Liver (tissue), 9 donors: ENCODE results near the gene RPP21. TPM values are rescaled to one million over a fixed set of nuclear protein-coding genes. Genes with fewer than 3 reads are reported as not detected.

Experiments used
- DNase-seq: peaks from one replicate; pipeline ENCODE4 v3.0.0-alpha.2; 2017; ENCODE audit warnings: low spot score
- H3K27ac ChIP-seq, 2 donors: one replicate each; pipeline ENCODE4 v1.7.0; 2013; ENCODE audit warnings: inconsistent platforms in 2 of 2, low read length in 2 of 2, control low read depth in 1 of 2, low read depth in 1 of 2, mild to moderate bottlenecking in 1 of 2
- H3K27me3 ChIP-seq, 4 donors: one replicate each; pipeline versions ENCODE4 v1.6.1 to v1.7.0; 2013; ENCODE audit warnings: low read length in 3 of 4, inconsistent platforms in 1 of 4, mild to moderate bottlenecking in 1 of 4, moderate library complexity in 1 of 4; ENCODE audit not compliant: control insufficient read depth in 4 of 4, insufficient read depth in 4 of 4
- H3K36me3 ChIP-seq, 4 donors: one replicate each; pipeline versions ENCODE4 v1.6.1 to v1.7.0; 2013; ENCODE audit warnings: low read length in 3 of 4, mild to moderate bottlenecking in 3 of 4, low read depth in 1 of 4, moderate library complexity in 1 of 4; ENCODE audit not compliant: control insufficient read depth in 4 of 4, insufficient read depth in 3 of 4
- H3K4me1 ChIP-seq, 4 donors: one replicate each; pipeline versions ENCODE4 v1.6.1 to v1.7.0; 2013; ENCODE audit warnings: low read length in 3 of 4, mild to moderate bottlenecking in 3 of 4, moderate library complexity in 1 of 4; ENCODE audit not compliant: control insufficient read depth in 4 of 4, insufficient read depth in 4 of 4
- H3K4me3 ChIP-seq, 3 donors: one replicate each; pipeline versions ENCODE4 v1.6.1 to v1.7.0; 2013; ENCODE audit warnings: low read length in 3 of 3, control low read depth in 1 of 3, low read depth in 1 of 3, mild to moderate bottlenecking in 1 of 3
- H3K9ac ChIP-seq, 2 donors: one replicate each; pipeline ENCODE4 v1.7.0; 2013; ENCODE audit warnings: low read length in 2 of 2, mild to moderate bottlenecking in 2 of 2, moderate library complexity in 2 of 2, control low read depth in 1 of 2, low read depth in 1 of 2
- H3K9me3 ChIP-seq, 4 donors: one replicate each; pipeline versions ENCODE4 v1.6.1 to v1.7.0; 2013; ENCODE audit warnings: low read length in 3 of 4; ENCODE audit not compliant: control insufficient read depth in 4 of 4
- ATF3 ChIP-seq: IDR thresholded peaks from 2 replicates; pipeline ENCODE4 v1.6.1; 2016; ENCODE audit warnings: antibody characterized with exemption
- CTCF ChIP-seq: fragments of 150-350 bp; IDR thresholded peaks from 2 replicates; pipeline ENCODE4 v1.5.1; 2017; ENCODE audit warnings: improper control_type of control experiment, low read depth, low read length; ENCODE audit not compliant: missing input control
- EGR1 ChIP-seq, 2 donors: IDR thresholded peaks; 2 replicates each; pipeline ENCODE4 v1.6.1; 2016 to 2018; ENCODE audit warnings: antibody characterized with exemption in 2 of 2, low read depth in 2 of 2
- FOXA1 ChIP-seq: IDR thresholded peaks from 2 replicates; pipeline ENCODE4 v1.6.1; 2016; ENCODE audit warnings: antibody characterized with exemption
- HNF4G ChIP-seq: IDR thresholded peaks from 2 replicates; pipeline ENCODE4 v1.6.1; 2016; ENCODE audit warnings: antibody characterized with exemption
- JUND ChIP-seq, 2 donors: IDR thresholded peaks; 2 replicates each; pipeline ENCODE4 v1.6.1; 2016; ENCODE audit warnings: antibody characterized with exemption in 2 of 2
- MAX ChIP-seq: IDR thresholded peaks from 2 replicates; pipeline ENCODE4 v1.6.1; 2016; ENCODE audit warnings: antibody characterized with exemption
- NR2F2 ChIP-seq: IDR thresholded peaks from 2 replicates; pipeline ENCODE4 v1.6.1; 2016; ENCODE audit warnings: antibody characterized with exemption
- RXRA ChIP-seq, 2 donors: IDR thresholded peaks; 2 replicates each; pipeline ENCODE4 v1.6.1; 2017 to 2018; ENCODE audit warnings: antibody characterized with exemption in 2 of 2, mild to moderate bottlenecking in 1 of 2
- SP1 ChIP-seq: IDR thresholded peaks from 2 replicates; pipeline ENCODE4 v1.6.1; 2018; ENCODE audit warnings: antibody characterized with exemption, mild to moderate bottlenecking
- TAF1 ChIP-seq: conservative IDR thresholded peaks from 2 replicates; pipeline ENCODE4 v1.6.1; 2016; ENCODE audit warnings: antibody characterized with exemption, mild to moderate bottlenecking
- YY1 ChIP-seq: IDR thresholded peaks from 2 replicates; pipeline ENCODE4 v1.6.1; 2016; ENCODE audit warnings: antibody characterized with exemption, mild to moderate bottlenecking
- ZBTB33 ChIP-seq: IDR thresholded peaks from 2 replicates; pipeline ENCODE4 v1.6.1; 2016; ENCODE audit warnings: antibody characterized with exemption
- WGBS: extraction: QIAGEN DNeasy Blood & Tissue Kit; methylation state at CpG from one replicate; pipeline ENCODE4 v1.1.7; 2013; 5-methylcytosine and 5-hydroxymethylcytosine counted together
- polyA plus RNA-seq, 2 donors: library from polyadenylated mRNA; stranded (reverse) in 1 of 2; unstranded in 1 of 2; fragments of 200-250 nt in 1 of 2; fragments of >200 nt in 1 of 2; fragmentation: Nextera tagmentation in 1 of 2; extraction: Ambion mirVana in 1 of 2; gene quantifications; one replicate each; pipeline versions ENCODE4 v1.2.1 to v1.2.3, GENCODE V29; 2013 to 2015
- total RNA-seq, 2 donors: library from RNA; depleted of rRNA; stranded (reverse); fragments of >200 nt; gene quantifications; one replicate each; pipeline ENCODE4 v1.2.3, GENCODE V29; 2014
- donor health status: healthy.
- donor health status: healthy.
- donor health status: healthy.
- donor health status: healthy.
- donor health status: healthy.

RPP21 gene
- total and polyA plus RNA-seq, 4 donors = 9.3 to 32.9 (median 21.0) TPM

DNA sequence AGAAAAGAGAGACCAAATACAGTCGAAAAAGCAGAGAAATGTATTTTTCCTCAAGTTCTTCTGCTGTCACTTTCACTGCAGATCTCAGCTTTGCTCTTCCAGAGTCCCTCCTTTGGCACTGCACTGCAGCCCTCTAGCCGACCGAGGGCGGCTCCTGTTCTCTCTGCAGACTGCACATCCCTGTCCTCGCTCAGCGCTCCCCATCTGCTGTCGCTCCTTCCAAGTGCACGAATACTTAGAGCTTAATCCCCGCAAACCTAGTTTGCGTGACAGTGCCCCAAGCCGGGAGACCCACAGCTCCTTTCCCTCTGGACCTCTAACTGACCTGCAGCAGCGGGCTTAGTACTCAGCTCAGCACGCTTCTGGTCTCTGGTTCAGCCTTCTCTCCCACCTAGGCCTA lies 15.2 kb downstream of the RPP21 start:
- TF ChIP-seq RXRA (IDR thresholded peaks at IDR 0.05) (no peak), ZBTB33 (no peak), SP1 (no peak), CTCF (no peak), JUND (IDR thresholded peaks at IDR 0.05) (no peak), MAX (no peak), TAF1 (no peak), ATF3 (no peak), EGR1 (IDR thresholded peaks at IDR 0.05; ENCODE audit: low read depth in 2 of 2) (no peak), FOXA1 (no peak), NR2F2 (no peak), YY1 (no peak), HNF4G (no peak)
- DNase-seq = no peak
- Histone ChIP-seq H3K9me3 (peaks cover 0 to 2% (median 0%) of the 10 kb centered on the region in 4 donors), H3K36me3 (no peaks in the 10 kb centered on the region), H3K27me3 (peaks cover 0 to 14% (median 5%) of the 10 kb centered on the region in 4 donors), H3K27ac (no peak overlapping the region), H3K9ac (no peak overlapping the region), H3K4me3 (no peak overlapping the region), H3K4me1 (peaks cover 0 to 4% (median 2%) of the 10 kb centered on the region in 4 donors)
- 52% methylated on average over 13 of the region's 13 CpGs for WGBS

DNA sequence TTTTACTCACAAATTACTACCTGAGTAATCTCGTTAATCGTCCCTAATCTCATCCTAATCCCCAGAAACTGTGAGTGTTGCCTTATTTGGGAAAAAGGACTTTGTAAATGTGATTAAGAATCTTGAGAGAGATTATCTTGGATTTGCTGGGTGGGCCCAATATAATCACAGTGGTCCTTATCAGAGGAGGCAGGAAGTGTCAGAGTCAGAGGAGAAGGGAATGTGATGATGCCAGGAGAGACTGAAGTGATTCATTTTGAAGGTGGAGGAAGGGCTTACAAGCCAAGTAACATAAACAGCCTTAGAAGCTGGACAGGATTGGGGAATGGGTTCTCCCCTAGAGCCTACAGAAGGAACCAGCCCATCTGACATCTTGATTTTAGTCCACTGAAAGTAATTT lies 16.7 kb downstream of the RPP21 start:
- peaks cover 0 to 2% (median 0%) of the 10 kb centered on the region in 4 donors for H3K9me3 ChIP-seq
- WGBS = 68% methylated on average over 2 of the region's 2 CpGs
- H3K4me1 ChIP-seq = peaks cover 0 to 4% (median 2%) of the 10 kb centered on the region in 4 donors
- peaks cover 0 to 16% (median 5%) of the 10 kb centered on the region in 4 donors for H3K27me3 ChIP-seq
- no peak overlapping the region for H3K9ac ChIP-seq
- no peak overlapping the region for H3K4me3 ChIP-seq
- no peak for TF ChIP-seq YY1
- no peak for TF ChIP-seq JUND (IDR thresholded peaks at IDR 0.05)
- DNase-seq = no peak
- no peaks in the 10 kb centered on the region for H3K36me3 ChIP-seq
- no peak overlapping the region for H3K27ac ChIP-seq

GRCh38 chr6:30363459-30363858 lies 18.5 kb downstream of the RPP21 start:
- Histone ChIP-seq H3K27me3 (peaks cover 0 to 9% (median 4%) of the 10 kb centered on the region in 4 donors), H3K4me1 (no peaks in the 10 kb centered on the region)
- WGBS = 78% methylated on average over 2 of the region's 2 CpGs

More at GRCh38 chr6:30363459-30363858, 18.5 kb downstream of the RPP21 start:
- DNase-seq = no peak
- H3K9ac ChIP-seq = no peak overlapping the region
- no peak overlapping the region for H3K4me3 ChIP-seq
- H3K36me3 ChIP-seq = no peaks in the 10 kb centered on the region
- H3K9me3 ChIP-seq = peaks cover 0 to 2% (median 0%) of the 10 kb centered on the region in 4 donors
- no peak overlapping the region for H3K27ac ChIP-seq
- TF ChIP-seq MAX = no peak
- TF ChIP-seq ZBTB33 = no peak
